Posterior cingulate gyrus (tissue), 11 donors: ENCODE measurements around the gene BDH1.
"Not testable (repeated sequence)": the region's sequence is repeated elsewhere in the genome, so short reads cannot be mapped to it uniquely, and the experiment has no call there.

Experiments
- DNase-seq, 10 donors: peaks; one replicate each; pipeline versions ENCODE4 v3.0.0 to v3.0.0-alpha.2; 2020 to 2021; ENCODE audit warnings: mixed read lengths in 3 of 10
- intact Hi-C: fragments of 100-400 bp; cut with DNase I; formaldehyde crosslinking; loops from one replicate; pipeline ENCODE4 v1.15.1; 2023

BDH1 gene

GRCh38 chr3:197493049-197493448 lies 62.7 kb downstream of the BDH1 start:
- intact Hi-C loops = no loop called here
- DNase-seq = no peak

- intact Hi-C loops = no loop called here
- DNase-seq = no peak
These were observed 63.7 kb downstream of the BDH1 start for GRCh38 chr3:197491923-197492664.

DNA sequence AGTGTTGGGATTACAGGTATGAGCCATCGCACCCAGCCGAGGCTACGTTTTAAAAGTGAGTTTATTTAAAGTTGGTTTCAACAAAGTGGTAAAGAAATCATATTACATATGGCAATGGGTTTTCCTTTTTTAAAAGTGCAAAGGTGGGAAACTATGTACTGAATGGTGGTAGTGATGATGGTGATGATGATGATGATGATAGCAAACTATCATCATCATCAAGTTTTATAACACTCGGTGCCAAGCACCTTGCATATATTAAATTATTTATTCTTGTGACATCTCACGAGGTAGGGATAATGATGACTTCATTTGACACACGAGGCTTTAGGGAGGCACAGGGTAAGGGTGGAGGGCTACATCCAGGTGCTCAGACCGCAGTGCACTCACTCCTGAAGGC lies 64.3 kb downstream of the BDH1 start:
- no peak for DNase-seq
- intact Hi-C loops = no loop called here

GRCh38 chr3:197490098-197491058 lies 65.4 kb downstream of the BDH1 start:
- intact Hi-C loops = no loop called here
- DNase-seq = peak in 2 of 10 donors; percentile 17 to 36

DNA sequence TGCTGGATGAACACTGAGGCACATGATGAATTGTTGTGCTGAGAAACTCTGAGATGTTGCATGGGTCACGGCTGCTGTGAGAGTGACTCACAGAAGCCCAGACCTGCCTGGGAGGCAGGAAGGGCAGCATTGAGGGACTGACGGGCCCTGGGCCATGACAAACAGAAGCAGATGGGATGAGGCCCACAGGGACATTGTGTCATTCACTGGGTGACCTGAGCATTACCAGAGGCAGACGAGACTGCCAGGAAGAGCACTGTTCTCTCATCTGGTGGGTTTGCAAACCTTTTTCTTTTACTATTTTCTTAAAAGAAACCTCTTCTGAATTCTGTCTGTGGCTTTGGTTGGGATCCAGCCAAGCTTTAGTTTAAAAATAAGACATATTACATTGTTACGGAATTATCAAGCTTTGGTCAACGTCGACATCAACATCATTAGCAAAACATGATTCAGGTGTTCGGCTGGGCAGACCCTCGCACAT lies 67.8 kb downstream of the BDH1 start:
- intact Hi-C loops = no loop called here
- peak in 1 of 10 donors; percentile 78 for DNase-seq

DNA sequence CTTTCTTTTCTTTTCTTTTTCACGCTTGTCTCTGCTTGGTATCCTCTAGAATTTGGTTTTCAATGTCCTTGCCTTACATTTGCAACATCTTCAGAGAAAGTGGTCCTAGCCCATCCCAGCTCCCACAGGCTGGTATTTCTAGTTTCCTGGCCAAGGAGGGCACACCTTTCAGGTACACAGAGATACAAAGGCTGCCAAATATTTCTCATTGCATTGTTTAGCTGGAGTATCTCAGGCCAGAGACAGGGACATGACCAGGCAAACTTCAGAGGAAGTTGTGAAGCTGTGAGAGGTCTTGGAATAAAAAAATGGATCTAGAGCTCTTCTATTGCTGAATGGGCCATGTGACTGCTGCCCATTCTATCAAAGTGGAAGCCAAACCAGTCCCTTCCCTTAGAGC lies 68.9 kb downstream of the BDH1 start:
- peak in 1 of 10 donors; percentile 5 for DNase-seq
- intact Hi-C loops = no loop called here

- intact Hi-C loops = no loop called here
- peak in 1 of 10 donors; percentile 19 for DNase-seq
These were observed 70.6 kb downstream of the BDH1 start for GRCh38 chr3:197485143-197485542.

DNA sequence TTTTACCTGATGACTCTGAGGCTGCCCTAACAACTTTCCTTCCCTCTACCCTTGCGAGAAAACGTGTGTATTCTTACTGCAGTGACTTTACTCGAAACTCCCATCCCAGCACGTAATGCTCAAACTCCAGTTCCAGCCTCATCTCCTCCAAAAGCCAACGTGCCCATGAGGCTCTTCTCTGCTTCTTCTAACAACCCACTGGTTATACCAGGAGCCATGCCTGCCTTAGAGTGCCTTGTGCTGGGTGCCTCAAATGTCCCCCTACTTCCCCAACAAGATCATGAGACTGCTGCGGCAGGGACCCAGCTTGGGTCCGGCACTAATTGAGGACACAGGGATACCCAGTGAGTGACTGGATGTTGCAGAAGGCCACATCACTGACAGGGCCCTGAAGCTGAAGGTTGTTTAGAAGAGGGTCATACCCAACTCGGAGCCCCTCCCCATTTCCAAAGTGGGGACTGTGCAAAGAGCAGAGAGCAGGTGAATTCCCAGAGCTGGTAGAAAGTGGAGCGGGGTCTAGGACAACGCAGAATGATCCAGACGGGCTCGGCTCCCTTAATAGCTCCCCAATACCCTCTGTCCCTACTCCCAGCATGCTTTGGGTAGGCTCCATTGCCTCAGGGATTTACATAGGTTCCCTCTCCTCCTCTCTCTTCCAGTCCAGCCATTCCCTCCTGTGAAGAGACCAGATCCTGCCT lies 71.4 kb downstream of the BDH1 start:
- DNase-seq = no peak
- intact Hi-C loops = no loop called here

- intact Hi-C loops = no loop called here
- no peak for DNase-seq
These were observed 73.8 kb downstream of the BDH1 start for GRCh38 chr3:197482001-197482400.

- DNase-seq = no peak
- intact Hi-C loops = no loop called here
These were observed 75.4 kb downstream of the BDH1 start for GRCh38 chr3:197480320-197480719.

GRCh38 chr3:197478746-197479668 lies 76.8 kb downstream of the BDH1 start:
- DNase-seq = no peak
- intact Hi-C loops = no loop called here

- DNase-seq, intact Hi-C loops: not testable (repeated sequence)
These were observed 78.0 kb downstream of the BDH1 start for GRCh38 chr3:197477816-197478215.

GRCh38 chr3:197475997-197476525 lies 79.7 kb downstream of the BDH1 start:
- no peak for DNase-seq

GRCh38 chr3:197475514-197475913 lies 80.3 kb downstream of the BDH1 start:
- peak in 1 of 10 donors; percentile 18 for DNase-seq
- intact Hi-C loops = no loop called here

More at GRCh38 chr3:197475997-197476525, 79.7 kb downstream of the BDH1 start:
- intact Hi-C loops = no loop called here

DNA sequence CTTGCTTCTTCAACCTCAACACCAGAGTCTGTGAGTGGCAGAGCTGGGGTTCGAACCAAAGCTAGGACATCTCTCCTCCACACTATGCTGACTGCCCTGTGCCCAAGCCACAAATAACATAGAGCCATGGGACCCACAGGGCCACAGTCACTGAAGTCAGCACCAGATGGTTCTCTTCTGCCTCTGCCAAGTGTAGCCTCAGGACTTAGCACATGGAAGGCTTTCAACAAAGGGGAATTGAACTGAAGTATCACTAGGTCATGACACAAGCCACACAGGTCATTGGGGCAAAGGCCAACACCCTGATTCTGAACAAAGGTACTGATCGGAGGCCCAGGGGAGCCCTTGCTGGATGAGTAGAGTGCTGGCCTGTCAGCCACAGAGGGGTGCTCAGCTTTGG lies 83.6 kb downstream of the BDH1 start:
- intact Hi-C loops = no loop called here
- DNase-seq = peak in 1 of 10 donors; percentile 57

- intact Hi-C loops = no loop called here
- DNase-seq = peak in 1 of 10 donors; percentile 72
These were observed 84.4 kb downstream of the BDH1 start for GRCh38 chr3:197471221-197472010.

- DNase-seq = peak in 1 of 10 donors; percentile 61
- intact Hi-C loops = no loop called here
These were observed 86.8 kb downstream of the BDH1 start for GRCh38 chr3:197468866-197469382.

GRCh38 chr3:197468167-197468566 lies 87.6 kb downstream of the BDH1 start:
- DNase-seq = peak in 1 of 10 donors; percentile 38
- intact Hi-C loops = no loop called here
